Measurements from ENCODE around the gene ZSWIM8.

The ZSWIM8 gene

GRCh38 chr10:73806176-73806950 is 21.0 kb downstream of the ZSWIM8 start:
- H3K9me2 ChIP-seq (replicated peaks; ENCODE audit: insufficient read depth, low read length): no peaks in the 10 kb centered on the region
- no peaks in the 10 kb centered on the region for H3K9me3 ChIP-seq (replicated peaks; ENCODE audit: insufficient read depth, low read length)
- no peak for DNase-seq
- peaks cover 16% of the 10 kb centered on the region for H3K4me1 ChIP-seq (ENCODE audit: low read length)
- H3K36me3 ChIP-seq (replicated peaks; ENCODE audit: insufficient read depth, low read length): 0 out of 2 replicates have a peak, but pooled peaks cover 5% of the 10 kb centered on the region
- H3K27me3 ChIP-seq (replicated peaks; ENCODE audit: insufficient read depth, low read length): no peaks in the 10 kb centered on the region
- TF ChIP-seq EZH2 (optimal IDR thresholded peaks at IDR 0.05; ENCODE audit: low read depth, low read length) (no peak), EZH2phosphoT487 (IDR thresholded peaks at IDR 0.05; ENCODE audit: low read length) (no peak)
- TF ChIP-seq, protein P1, sequence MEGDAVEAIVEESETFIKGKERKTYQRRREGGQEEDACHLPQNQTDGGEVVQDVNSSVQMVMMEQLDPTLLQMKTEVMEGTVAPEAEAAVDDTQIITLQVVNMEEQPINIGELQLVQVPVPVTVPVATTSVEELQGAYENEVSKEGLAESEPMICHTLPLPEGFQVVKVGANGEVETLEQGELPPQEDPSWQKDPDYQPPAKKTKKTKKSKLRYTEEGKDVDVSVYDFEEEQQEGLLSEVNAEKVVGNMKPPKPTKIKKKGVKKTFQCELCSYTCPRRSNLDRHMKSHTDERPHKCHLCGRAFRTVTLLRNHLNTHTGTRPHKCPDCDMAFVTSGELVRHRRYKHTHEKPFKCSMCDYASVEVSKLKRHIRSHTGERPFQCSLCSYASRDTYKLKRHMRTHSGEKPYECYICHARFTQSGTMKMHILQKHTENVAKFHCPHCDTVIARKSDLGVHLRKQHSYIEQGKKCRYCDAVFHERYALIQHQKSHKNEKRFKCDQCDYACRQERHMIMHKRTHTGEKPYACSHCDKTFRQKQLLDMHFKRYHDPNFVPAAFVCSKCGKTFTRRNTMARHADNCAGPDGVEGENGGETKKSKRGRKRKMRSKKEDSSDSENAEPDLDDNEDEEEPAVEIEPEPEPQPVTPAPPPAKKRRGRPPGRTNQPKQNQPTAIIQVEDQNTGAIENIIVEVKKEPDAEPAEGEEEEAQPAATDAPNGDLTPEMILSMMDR (IDR thresholded peaks at IDR 0.05; ENCODE audit: low read length): no peak
- peaks cover 12% of the 10 kb centered on the region for H3K79me2 ChIP-seq (ENCODE audit: low read length)
- no peak overlapping the region for H3K4me2 ChIP-seq (ENCODE audit: low read depth, low read length)
- H4K20me1 ChIP-seq (ENCODE audit: insufficient read depth, low read length): no peaks in the 10 kb centered on the region
- no peak overlapping the region for H2AFZ ChIP-seq (ENCODE audit: low read length)
- no peak overlapping the region for H3K27ac ChIP-seq (ENCODE audit: low read length)
- H3F3A ChIP-seq (ENCODE audit: insufficient read depth, low read length): peaks cover 11% of the 10 kb centered on the region
- no peak overlapping the region for H3K9ac ChIP-seq (ENCODE audit: low read length)
- no peak overlapping the region for H3K4me3 ChIP-seq (ENCODE audit: low read length)

DNA sequence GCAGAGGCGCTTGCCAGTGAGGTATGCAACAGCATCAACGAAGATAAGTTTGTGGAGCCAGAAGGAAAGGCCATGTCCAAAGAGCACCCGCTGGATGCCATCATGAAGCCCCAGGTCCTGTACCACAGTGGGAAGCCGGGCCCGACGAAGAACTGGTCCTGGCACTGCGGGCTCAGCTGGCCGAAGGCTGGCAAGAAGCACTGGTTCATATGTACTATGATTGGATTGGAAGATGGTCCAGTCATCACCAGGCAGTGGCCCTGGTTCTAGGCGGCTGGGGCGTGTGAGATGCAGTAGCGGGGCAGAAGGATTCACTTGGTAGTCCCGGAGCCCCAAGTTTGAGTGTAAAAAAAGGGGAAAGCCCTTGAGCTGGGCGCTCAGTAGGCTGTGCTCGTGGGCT is 22.1 kb downstream of the ZSWIM8 start:
- H2AFZ ChIP-seq (ENCODE audit: low read length): no peak overlapping the region
- H3K9me2 ChIP-seq (replicated peaks; ENCODE audit: insufficient read depth, low read length): no peaks in the 10 kb centered on the region
- peaks cover 12% of the 10 kb centered on the region for H3K79me2 ChIP-seq (ENCODE audit: low read length)
- peaks cover 14% of the 10 kb centered on the region for H3F3A ChIP-seq (ENCODE audit: insufficient read depth, low read length)
- H3K4me3 ChIP-seq (ENCODE audit: low read length): no peak overlapping the region
- no peaks in the 10 kb centered on the region for H4K20me1 ChIP-seq (ENCODE audit: insufficient read depth, low read length)
- no peak overlapping the region for H3K4me2 ChIP-seq (ENCODE audit: low read depth, low read length)
- H3K9me3 ChIP-seq (replicated peaks; ENCODE audit: insufficient read depth, low read length): no peaks in the 10 kb centered on the region
- no peak overlapping the region for H3K9ac ChIP-seq (ENCODE audit: low read length)
- TF ChIP-seq, protein P1 (IDR thresholded peaks at IDR 0.05; ENCODE audit: low read length): no peak
- TF ChIP-seq EZH2phosphoT487 (IDR thresholded peaks at IDR 0.05; ENCODE audit: low read length) (no peak), EZH2 (optimal IDR thresholded peaks at IDR 0.05; ENCODE audit: low read depth, low read length) (no peak)
- H3K4me1 ChIP-seq (ENCODE audit: low read length): peaks cover 16% of the 10 kb centered on the region
- no peaks in the 10 kb centered on the region for H3K27me3 ChIP-seq (replicated peaks; ENCODE audit: insufficient read depth, low read length)
- DNase-seq: no peak
- H3K36me3 ChIP-seq (replicated peaks; ENCODE audit: insufficient read depth, low read length): 0 out of 2 replicates have a peak, but pooled peaks cover under 1% of the 10 kb centered on the region
- H3K27ac ChIP-seq (ENCODE audit: low read length): no peak overlapping the region

GRCh38 chr10:73808021-73808815 is 22.8 kb downstream of the ZSWIM8 start:
- Histone ChIP-seq H4K20me1 (ENCODE audit: insufficient read depth, low read length) (no peaks in the 10 kb centered on the region), H3K9me2 (replicated peaks; ENCODE audit: insufficient read depth, low read length) (no peaks in the 10 kb centered on the region), H3F3A (ENCODE audit: insufficient read depth, low read length) (peaks cover 18% of the 10 kb centered on the region), H3K9me3 (replicated peaks; ENCODE audit: insufficient read depth, low read length) (no peaks in the 10 kb centered on the region), H3K9ac (ENCODE audit: low read length) (no peak overlapping the region), H3K79me2 (ENCODE audit: low read length) (peaks cover 12% of the 10 kb centered on the region), H2AFZ (ENCODE audit: low read length) (no peak overlapping the region), H3K27me3 (replicated peaks; ENCODE audit: insufficient read depth, low read length) (no peaks in the 10 kb centered on the region), H3K36me3 (replicated peaks; ENCODE audit: insufficient read depth, low read length) (no peaks in the 10 kb centered on the region), H3K27ac (ENCODE audit: low read length) (no peak overlapping the region), H3K4me1 (ENCODE audit: low read length) (peaks cover 15% of the 10 kb centered on the region), H3K4me3 (ENCODE audit: low read length) (no peak overlapping the region), H3K4me2 (ENCODE audit: low read depth, low read length) (no peak overlapping the region)
- TF ChIP-seq, protein P1 (IDR thresholded peaks at IDR 0.05; ENCODE audit: low read length): no peak
- TF ChIP-seq EZH2 (optimal IDR thresholded peaks at IDR 0.05; ENCODE audit: low read depth, low read length) (no peak), EZH2phosphoT487 (IDR thresholded peaks at IDR 0.05; ENCODE audit: low read length) (no peak)
- DNase-seq: no peak

All from MM.1S (cell line).